OCI-M2 (cell line): ENCODE results near the gene SLC25A25.
A peak's percentile ranks its signal among the peaks of the same experiment; 100 is the strongest.
"Not testable (repeated sequence)": the region's sequence is repeated elsewhere in the genome, so short reads cannot be mapped to it uniquely, and the experiment has no call there.

Source experiments
- DNase-seq: peaks from one replicate; lab custom pipeline; 2025; ENCODE audit not compliant: unreplicated experiment; lab: John Stamatoyannopoulos, UW

The SLC25A25 gene

DNA sequence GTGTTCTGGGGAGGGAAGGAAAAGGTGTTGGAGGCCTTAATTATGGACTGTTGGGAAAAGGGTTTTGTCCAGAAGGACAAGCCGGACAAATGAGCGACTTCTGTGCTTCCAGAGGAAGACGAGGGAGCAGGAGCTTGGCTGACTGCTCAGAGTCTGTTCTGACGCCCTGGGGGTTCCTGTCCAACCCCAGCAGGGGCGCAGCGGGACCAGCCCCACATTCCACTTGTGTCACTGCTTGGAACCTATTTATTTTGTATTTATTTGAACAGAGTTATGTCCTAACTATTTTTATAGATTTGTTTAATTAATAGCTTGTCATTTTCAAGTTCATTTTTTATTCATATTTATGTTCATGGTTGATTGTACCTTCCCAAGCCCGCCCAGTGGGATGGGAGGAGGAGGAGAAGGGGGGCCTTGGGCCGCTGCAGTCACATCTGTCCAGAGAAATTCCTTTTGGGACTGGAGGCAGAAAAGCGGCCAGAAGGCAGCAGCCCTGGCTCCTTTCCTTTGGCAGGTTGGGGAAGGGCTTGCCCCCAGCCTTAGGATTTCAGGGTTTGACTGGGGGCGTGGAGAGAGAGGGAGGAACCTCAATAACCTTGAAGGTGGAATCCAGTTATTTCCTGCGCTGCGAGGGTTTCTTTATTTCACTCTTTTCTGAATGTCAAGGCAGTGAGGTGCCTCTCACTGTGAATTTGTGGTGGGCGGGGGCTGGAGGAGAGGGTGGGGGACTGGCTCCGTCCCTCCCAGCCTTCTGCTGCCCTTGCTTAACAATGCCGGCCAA lies 40.4 kb downstream of the SLC25A25 start:
- no peak for DNase-seq

DNA sequence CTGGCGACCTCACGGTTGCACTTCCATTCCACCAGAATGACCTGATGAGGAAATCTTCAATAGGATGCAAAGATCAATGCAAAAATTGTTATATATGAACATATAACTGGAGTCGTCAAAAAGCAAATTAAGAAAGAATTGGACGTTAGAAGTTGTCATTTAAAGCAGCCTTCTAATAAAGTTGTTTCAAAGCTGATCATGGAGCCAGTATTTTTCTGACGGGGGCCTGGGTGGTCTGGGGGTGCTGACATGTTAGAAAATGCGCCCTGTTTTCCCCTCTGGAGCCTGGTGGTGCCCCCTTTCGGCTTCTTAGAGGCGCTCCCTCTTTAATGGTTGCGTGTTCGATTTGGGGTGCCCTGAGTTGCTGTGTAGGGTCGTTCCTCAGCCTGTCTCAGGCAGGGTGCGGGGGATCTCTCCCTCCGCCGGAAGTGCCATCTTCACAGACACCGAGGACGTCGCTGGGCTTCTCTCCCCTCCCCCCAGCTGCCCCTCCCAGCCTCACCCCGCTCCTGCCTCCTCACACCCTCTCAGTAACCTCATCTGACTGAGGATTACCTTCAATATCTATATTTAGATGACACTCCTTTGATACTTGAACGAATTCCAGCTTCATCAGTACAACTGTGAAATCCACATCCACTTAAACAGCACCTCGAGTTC lies 41.1 kb downstream of the SLC25A25 start:
- no peak for DNase-seq

DNA sequence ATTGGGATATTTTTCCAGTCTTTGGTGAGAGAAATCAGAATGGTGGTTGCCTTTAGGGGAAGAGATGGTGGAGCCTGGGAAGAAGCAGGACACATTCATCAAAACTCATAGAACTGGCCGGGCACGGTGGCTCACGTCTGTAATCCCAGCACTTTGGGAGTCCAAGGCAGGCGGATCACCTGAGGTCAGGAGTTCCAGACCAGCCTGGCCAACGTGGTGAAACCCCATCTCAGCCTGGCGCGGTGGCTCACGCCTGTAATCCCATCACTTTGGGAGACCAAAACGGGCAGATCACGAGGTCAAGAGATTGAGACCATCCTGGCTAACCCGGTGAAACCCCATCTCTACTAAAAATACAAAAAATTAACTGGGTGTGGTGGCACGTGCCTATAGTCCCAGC lies 43.7 kb downstream of the SLC25A25 start:
- not testable (repeated sequence) for DNase-seq

DNA sequence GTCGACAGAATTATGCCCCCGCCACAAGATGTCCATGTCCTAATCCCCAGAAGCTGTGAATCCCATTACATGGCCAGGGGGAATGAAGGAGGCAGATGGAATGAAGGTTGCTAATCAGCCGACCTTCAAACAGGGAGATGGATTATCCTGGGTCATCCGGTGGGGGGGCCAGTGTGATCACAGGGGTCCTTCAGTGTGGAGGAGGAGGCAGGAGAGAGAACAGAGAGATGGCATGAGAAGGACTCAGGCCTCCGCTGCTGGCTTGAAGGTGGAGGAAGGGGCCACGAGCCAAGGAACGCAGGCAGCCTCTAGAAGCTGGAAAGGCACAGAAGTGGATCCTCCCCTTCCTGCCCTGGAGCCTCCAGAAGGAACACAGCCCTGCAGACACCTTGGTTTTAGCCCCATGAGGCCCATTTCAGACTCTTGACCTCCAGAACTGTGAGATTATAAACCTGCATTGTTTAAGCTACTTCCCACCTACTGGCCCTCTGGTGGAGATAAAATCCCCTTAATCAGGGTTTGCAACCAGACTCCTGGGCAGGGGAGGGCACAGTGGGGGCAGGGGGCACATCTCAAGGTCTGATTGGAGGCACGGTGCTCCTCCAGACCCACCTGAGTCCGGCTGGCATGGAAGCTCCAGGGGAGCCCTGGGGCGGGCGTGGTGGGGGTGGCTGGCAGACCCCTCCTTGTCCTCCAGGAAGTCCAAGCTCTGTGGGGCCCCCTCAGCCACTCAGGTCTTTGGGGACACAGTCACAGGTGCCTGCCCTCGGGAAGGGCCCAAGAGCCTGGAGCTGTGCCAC lies 45.7 kb downstream of the SLC25A25 start:
- DNase-seq, result no peak

DNA sequence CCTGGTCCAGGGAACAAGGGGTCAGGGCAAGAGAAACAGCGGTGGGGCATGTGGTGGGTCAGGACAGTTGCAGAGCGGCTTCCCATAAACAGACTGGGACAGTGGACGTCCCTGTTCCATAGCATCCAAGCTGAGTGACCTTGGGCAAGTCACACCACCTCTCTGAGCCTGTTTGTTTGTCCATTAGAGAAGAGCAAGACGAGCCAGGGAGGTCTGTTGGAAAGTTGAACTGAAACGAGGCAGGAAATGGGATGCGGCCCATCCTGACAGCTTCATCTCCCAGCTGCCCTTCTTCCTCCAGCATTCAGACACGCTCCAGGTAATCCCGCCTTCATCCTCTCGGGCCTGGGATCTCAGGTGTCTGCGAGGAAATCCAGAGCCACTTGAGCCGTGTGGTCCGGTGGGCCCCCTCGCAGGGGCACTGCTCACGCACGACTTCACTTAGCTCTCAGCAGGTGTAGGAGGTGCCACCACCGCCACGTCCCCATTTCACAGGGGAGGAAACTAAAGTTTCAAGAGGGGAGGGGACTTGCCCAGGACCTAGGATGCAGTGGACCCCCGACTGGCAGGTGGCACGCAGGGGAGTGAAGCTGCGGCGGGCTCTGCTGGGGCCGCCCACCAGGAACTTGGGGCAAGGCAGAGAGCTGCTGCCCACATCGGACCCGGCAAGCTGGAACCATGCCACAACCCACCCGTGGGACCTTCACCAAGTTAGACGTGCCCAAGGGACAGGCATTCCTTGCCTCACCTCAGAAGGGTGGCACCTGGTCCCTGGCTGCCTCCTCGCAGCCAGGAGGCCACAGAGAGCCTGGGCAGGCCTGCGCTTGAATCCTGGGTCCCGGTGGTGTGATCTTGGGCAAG lies 46.5 kb downstream of the SLC25A25 start:
- no peak for DNase-seq

DNA sequence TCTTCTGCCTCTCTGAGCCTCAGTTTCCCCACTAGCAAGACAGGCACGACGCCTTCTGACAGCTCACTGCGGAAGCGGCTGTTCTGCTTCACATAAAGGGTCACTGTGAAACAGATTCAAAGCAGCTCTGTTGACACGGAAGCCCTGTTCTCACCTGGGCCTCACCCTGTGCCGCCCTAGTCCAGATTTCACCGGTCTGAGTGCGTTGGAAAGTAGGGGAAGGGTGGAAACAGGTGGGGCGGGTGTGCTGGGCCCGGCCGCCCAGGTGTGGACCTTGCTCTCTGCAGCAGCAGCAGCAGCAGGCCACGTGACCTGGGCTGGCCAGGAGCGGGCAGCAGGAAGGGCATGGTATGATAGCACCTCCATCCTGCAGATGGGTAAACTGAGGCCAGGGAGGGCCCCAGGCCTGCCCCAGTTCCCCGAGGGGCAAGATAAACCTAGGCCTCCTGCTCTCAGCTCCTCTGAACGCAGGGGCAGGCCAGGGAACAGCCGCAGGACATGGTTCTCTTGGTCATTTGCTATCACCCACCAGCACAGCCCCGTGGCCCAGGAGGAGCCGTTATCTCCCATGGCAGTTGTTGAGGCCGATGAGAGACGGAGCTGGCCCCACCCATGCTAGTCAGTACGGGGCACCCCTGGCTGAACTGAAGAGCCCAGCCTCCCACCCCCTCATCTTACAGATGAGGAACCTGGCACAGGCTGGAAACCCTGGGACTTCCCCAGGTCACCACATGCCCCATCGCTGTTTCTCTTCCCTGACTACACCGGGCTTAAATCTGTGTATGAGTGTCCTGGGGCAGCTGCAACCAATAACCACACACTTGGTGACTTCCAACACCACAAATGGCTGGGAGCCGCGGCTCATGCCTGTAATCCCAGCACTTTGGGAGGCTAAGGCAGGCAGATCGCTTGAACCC lies 47.4 kb downstream of the SLC25A25 start:
- DNase-seq, result peak; percentile 51

DNA sequence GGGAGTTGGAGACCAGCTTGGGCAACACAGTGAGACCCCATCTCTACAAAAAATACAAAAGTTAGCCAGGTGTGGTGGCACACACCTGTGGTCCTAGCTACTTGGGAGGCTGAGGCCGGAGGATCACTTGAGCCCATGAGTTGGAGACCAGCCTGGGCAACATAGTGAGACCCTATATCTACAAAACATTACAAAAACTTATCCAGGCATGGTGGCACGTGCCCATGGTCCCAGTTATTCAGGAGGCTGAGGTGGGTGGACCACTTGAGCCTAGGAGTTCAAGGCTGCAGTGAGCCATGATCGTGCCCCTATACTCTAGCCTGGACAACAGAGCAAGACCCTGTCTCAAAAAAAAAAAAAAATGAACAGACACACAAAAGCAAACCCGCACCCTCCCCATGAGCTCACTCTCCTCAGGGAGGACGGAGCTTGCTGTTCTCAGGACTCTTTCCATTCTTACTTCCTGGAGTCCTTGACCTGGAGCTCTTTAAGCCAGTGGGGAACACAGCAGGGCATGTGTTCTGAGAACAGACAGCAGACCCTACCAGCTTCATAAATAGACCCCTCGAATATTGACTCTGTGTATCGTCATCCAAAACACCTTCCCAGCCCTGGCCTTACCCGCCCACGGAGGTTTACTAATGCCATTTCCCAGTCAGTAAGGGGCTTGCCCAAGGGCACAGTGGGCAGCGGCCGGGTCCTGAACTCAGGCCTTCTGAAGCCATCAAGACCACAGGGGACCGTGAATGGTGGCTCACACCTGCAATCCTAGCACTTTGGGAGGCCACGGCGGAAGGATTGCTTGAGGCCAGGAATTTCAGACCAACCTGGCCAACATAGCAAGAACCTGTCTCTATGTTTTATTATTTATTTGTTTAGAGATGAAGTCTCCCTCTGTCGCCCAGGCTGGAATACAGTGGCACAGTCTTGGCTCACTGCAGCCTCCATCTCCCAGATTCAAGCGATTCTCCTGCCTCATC lies 48.4 kb downstream of the SLC25A25 start:
- no peak for DNase-seq

DNA sequence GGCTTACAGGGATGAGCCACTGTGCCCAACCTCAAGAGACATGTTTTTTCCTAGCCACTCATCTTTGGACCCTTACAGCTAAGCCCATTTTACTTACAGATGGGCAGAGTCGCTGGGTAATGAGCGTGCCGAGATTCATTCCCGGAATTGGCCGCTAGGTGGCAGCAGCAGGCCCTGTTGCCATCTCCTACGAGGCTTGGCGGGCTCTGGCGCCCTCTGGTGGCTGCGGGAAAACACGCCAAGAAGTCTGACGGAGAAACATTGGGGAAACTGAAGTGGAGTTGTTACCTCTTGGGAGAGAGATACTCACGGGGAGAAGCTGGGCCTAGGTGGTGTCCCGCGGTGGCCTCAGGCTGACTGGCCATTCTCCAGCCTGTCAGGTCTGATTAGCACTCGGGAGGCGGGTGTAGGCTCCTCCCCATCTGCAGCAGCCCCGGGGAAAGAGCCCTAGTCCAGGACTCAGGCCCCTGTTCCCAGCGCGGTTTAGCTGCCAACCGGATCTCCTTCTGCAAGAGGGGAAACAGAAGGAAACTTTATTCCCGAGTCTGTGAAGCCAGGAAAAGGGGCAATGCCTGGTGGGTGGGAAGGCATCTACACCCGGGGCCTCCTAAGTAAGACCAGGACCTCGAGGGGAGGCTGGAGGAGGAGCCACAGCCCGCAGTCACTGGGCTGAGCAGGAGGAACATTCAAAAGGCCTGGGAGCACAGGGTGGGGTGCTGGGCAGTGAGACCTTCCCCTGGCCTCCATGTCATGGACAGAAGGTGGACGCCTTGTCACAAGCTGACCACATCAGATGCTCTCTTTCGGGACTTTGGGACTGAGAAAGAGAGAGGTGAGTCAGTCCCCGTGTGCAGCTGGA lies 49.8 kb downstream of the SLC25A25 start:
- DNase-seq, result peak; percentile 63

DNA sequence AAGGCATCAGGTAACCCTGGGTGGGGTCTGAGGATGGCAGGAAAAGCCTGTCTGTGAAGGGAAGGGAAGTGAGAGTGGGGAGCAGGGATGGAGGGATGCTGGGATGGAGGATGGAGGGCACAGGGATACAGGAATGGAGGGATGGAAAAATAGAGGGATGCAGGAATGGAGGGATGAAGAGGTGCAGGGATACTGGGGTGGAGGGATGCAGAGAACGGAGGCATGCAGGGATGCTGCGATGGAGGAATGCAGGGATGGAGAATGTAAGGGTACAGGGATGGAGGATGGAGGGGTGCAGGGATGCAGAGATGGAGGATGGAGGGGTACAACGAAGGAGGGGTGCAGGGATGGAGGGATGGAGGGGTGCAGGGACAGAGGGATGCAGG lies 50.4 kb downstream of the SLC25A25 start:
- no peak for DNase-seq

DNA sequence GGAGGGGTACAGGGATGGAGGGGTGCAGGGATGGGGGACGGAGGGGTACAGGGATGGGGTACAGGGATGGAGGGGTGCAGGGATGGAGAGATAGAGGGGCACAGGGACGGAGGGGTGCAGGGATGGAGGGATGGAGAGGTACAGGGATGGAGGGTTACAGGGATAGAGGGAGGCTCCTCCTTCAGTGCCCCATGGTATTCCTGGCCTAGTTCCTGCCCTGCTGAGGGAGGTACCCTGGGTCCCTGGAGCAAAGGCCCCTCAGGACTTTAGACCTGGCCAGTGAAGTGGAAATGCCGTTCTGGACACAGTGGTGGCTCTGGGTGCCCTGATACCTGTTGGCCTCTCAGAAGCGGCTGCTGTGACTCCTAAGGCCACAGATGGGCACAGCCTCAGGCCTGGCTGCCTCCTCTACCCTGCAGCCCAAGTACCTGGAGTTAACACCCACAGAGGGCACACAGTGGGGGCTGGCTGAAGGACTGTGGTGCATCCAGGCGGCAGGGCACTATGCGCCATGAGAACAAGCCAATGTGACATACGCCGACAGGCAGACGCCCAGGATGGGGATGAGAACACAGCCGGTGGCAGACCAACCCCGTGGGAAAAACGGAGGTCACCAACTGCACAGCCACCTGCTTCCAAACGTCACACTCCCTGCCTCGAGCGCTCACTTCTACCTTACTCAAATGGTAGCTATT lies 51.1 kb downstream of the SLC25A25 start:
- DNase-seq, result no peak

DNA sequence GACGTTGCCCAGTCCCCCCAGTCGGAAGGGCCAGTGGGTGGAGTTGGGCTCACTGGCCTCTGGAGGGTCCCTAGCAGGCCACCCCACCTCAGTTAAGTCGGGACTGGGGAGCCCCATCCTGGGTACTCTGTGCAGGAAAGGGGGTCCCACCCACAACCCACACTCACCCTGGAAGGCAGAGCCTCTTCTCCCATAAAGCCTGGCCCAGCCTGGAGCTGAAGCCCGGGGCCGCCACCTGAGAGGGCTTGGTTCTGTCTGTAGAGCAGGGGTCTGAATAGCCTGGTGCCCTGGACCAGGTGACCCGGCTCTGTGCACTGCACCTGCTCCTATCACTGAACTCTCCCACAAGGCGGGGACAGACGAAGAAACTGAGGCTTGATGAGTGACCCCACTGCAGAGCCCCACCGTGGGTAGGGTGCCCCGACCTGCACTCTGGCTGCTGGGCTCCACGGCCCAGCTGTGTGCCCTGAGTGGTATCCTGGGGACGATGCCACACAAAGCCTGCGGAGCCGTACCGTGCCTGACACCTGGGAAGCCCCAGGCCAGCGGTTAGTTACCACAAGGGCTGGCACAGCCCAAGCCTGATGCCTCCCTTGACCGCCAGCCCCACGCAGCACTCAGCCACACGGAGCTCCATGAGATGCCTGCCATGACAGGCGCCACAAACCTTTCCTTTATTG lies 52.2 kb downstream of the SLC25A25 start:
- DNase-seq, result no peak

DNA sequence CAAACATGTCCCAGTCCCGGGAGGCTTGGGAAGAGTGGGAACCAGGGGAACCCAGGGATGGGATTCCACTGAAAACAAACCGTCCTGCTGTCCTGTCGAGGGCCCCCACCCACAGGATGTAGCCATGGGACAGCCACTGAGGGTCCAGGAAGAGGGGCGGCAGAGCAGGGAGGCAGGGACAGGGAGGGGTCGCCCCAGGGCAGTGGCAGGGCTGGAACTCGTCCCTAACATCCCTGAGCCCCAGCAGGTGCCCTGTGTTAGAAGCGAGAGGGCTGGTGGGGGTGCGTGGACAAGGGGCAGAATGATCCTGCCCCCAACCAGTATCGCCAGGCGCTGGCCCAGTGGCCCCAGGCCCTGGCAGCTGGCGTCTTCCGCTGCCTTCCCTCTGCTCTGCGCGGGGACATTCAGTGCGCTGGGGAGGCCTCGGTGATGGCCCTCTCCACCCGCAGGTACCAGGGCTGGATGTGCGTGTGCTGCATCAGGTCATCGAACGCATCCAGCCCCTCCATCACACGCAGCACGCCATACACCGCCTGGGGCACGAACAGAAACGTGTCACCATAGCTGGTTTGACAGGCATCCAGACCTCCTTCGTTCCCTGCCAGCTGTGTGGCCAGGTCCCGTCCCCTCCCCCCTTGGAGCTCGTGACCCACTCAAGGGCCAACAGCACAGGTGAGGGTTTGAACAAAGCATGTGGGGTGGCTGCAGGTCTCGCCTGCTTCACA lies 52.9 kb downstream of the SLC25A25 start:
- no peak for DNase-seq

DNA sequence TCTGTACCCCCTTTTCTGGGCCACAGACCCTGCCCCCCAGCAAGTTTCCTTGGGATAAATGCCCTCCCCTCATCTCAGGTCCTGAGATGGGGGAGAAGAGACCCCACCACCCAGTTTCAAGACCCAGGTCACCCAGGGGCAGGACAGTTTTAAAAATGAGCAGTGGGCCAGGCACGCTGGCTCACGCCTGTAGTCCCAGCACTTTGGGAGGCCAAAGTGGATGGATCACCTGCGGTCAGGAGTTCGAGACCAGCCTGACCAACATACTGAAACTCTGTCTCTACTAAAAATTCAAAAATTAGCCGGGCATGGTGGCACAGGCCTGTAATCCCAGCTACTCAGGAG lies 53.4 kb downstream of the SLC25A25 start:
- no peak for DNase-seq

DNA sequence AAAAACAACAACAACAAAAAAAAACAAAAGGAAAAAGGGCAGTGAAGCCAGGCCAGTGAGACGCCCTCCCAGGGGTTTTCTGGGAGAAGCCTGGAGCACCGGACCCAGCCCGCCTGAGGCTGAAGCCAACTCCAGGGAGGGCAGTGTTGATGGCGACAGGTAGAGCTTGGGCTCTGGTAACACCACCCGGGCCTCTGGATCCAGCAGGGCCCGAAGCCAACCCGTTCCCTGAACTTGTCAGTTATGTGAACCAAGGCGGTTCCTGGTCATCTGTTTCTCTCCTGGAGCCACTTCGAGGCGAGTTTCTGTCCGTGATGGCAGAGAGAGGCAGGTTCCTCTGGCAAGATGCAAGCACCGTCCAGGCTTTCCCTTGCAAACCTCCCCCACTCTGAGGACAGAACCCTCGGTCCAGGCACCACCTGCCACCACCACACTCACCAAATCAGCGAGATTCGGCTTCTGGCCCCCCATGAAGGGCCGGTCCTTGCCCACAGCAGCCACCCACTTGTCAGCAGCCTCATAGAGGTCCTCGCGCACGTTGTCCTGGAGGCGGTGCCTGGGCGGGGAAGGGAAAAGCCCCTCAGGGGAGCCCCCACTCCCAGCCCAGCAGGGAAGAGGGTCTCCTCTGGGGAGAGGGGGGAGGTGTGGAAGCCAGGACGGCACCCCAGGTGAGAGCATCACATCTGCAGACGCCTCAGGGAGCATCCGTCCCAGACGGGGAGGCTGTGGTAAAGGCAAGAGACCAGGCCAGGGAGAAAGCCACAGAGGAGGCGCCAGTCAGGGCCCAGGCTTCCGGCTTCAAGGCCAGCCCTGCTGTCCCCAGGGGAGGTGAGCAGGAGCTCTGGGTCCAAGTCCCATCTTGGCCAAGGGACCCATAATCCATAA lies 54.1 kb downstream of the SLC25A25 start:
- DNase-seq, result no peak

DNA sequence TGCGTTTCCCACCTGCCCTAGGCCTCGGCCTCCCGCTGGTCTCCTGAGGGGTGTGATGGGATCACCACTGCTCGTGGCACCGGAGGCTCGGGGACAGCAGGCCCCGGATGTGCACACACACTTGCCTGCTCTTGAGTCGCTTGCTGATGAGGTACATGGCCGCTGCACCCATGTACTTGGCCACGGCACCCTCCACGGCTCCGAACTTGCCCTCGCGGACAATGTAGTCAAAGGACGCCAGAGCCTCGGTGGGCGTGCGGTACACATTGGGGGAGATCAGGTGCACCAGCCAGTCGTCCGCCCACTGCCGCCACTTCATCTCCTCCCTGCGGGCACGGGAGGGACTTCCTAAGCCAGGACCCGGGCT lies 54.8 kb downstream of the SLC25A25 start:
- DNase-seq, result no peak
